Ovary (tissue), 9 donors: Measurements from ENCODE around the gene CNRIP1. TPM values are rescaled to one million over a fixed set of nuclear protein-coding genes. Genes with fewer than 3 reads are reported as not detected.

ENCODE experiments used
- DNase-seq, 5 donors: peaks; one replicate each; pipeline ENCODE4 v3.0.0-alpha.2; 2019 to 2020
- H3K27ac ChIP-seq, 2 donors: fragments of 200-600 bp; one replicate each; pipeline versions ENCODE4 v1.5.1 to v1.8.0; 2019 to 2022
- H3K27me3 ChIP-seq: fragments of 200-600 bp; one replicate; pipeline ENCODE4 v1.8.0; 2022
- H3K36me3 ChIP-seq: fragments of 200-600 bp; sonication (generic); one replicate; pipeline ENCODE4 v1.5.1; 2019
- H3K4me1 ChIP-seq: one replicate; pipeline ENCODE4 v1.8.1; 2013; ENCODE audit warnings: mild to moderate bottlenecking, moderate library complexity; ENCODE audit not compliant: insufficient read depth
- H3K4me3 ChIP-seq: fragments of 200-600 bp; sonication (generic); one replicate; pipeline ENCODE4 v1.5.1; 2017
- H3K9me3 ChIP-seq, 2 donors: fragments of 200-600 bp in 1 of 2; sonication (generic) in 1 of 2; one replicate each; pipeline versions ENCODE4 v1.5.1 to v1.8.1; 2013 to 2019; ENCODE audit warnings: mild to moderate bottlenecking in 1 of 2, moderate library complexity in 1 of 2
- CTCF ChIP-seq, 3 donors: fragments of 450-650 bp in 2 of 3; fragments of 200-600 bp in 1 of 3; IDR thresholded peaks; one replicate each; pipeline versions ENCODE4 v1.5.1 to v1.8.0; 2016 to 2022; ENCODE audit warnings: antibody characterized with exemption in 3 of 3, mild to moderate bottlenecking in 1 of 3
- EP300 ChIP-seq: sonication (generic); formaldehyde crosslinking; IDR thresholded peaks from one replicate; pipeline ENCODE4 v1.6.1; 2017; ENCODE audit warnings: antibody characterized with exemption
- POLR2A ChIP-seq: fragments of 450-650 bp; IDR thresholded peaks from one replicate; pipeline ENCODE4 v1.6.1; 2017; ENCODE audit warnings: antibody characterized with exemption, mild to moderate bottlenecking, moderate library complexity
- WGBS, 3 donors: extraction: QIAGEN DNeasy Blood & Tissue Kit in 1 of 3; methylation state at CpG; one replicate each; pipeline versions ENCODE4 v1.1.5 to v1.1.7; 2013 to 2017; 5-methylcytosine and 5-hydroxymethylcytosine counted together
- intact Hi-C, 4 donors: fragments of 100-400 bp; cut with DNase I; formaldehyde crosslinking; loops; one replicate each; pipeline versions ENCODE4 v1.11.0 to v1.15.1; 2022 to 2023
- polyA plus RNA-seq, 2 donors: library from polyadenylated mRNA; stranded (reverse); fragments of 200-250 nt in 1 of 2; fragments of 350-450 nt in 1 of 2; fragmentation: Illumina TruSeq in 1 of 2; extraction: RNeasy Lipid Tissue Mini Kit (QIAGEN cat#74804) in 1 of 2; gene quantifications; one replicate each; pipeline ENCODE4 v1.2.3, GENCODE V29; 2013 to 2014
- total RNA-seq, 7 donors: library from RNA; depleted of rRNA in 2 of 7; stranded (reverse); fragments of >200 nt in 2 of 7; fragmentation: NEBNext Ultra II Directional in 3 of 7; extraction: Animal tissue kit (Norgen Biotek cat#: 25700) in 3 of 7; gene quantifications; one replicate each; pipeline versions ENCODE4 v1.1.0 to v1.2.4, GENCODE V29; 2016 to 2023
- donor health status: DM: no; HTN: no; CAD: no; lungs with moderate emphysema.
- donor health status: DM: no; HTN: no; CAD: no.
- donor health status: Bipolar disorder and iron deficiency.
- donor health status: DM: yes; HTN: yes; CAD: no.
- donor health status: DM: no; HTN: no; CAD: no.
- donor health status: DM: yes; HTN: yes; CAD: no.

Gene CNRIP1
- total and polyA plus RNA-seq, 9 donors = 29.8 to 95.5 (median 50.2) TPM

- intact Hi-C loops = no loop called here
- TF ChIP-seq EP300 (no peak), CTCF (IDR thresholded peaks at IDR 0.05) (no peak), POLR2A (no peak)
These were observed 21.2 kb upstream of the CNRIP1 start for GRCh38 chr2:68341062-68341329.

GRCh38 chr2:68340226-68341061 lies 20.7 kb upstream of the CNRIP1 start:
- no peak for DNase-seq
- no peaks in the 10 kb centered on the region for H3K4me1 ChIP-seq
- intact Hi-C loops = no loop called here
- no peaks in the 10 kb centered on the region for H3K36me3 ChIP-seq
- TF ChIP-seq EP300 (no peak), POLR2A (no peak), CTCF (IDR thresholded peaks at IDR 0.05) (no peak)
- WGBS, 3 donors = 51 to 56% (median 56%) methylated on average over 5 of the region's 5 CpGs
- H3K4me3 ChIP-seq = no peak overlapping the region
- H3K27ac ChIP-seq = no peak overlapping the region
- no peaks in the 10 kb centered on the region for H3K27me3 ChIP-seq
- H3K9me3 ChIP-seq = no peaks in the 10 kb centered on the region

More at GRCh38 chr2:68341062-68341329, 21.2 kb upstream of the CNRIP1 start:
- 88 to 92% (median 89%) methylated on average over 3 of the region's 3 CpGs for WGBS, 3 donors
- H3K9me3 ChIP-seq = no peaks in the 10 kb centered on the region
- H3K4me1 ChIP-seq = no peaks in the 10 kb centered on the region
- H3K4me3 ChIP-seq = no peak overlapping the region
- H3K27me3 ChIP-seq = no peaks in the 10 kb centered on the region
- no peaks in the 10 kb centered on the region for H3K36me3 ChIP-seq
- no peak for DNase-seq
- no peak overlapping the region for H3K27ac ChIP-seq

- no peak for TF ChIP-seq CTCF (IDR thresholded peaks at IDR 0.05)
- TF ChIP-seq EP300 = no peak
- no peak for TF ChIP-seq POLR2A
- intact Hi-C loops = no loop called here
- no peak for DNase-seq
- no peak overlapping the region for H3K4me3 ChIP-seq
- no peaks in the 10 kb centered on the region for H3K36me3 ChIP-seq
- no peaks in the 10 kb centered on the region for H3K4me1 ChIP-seq
- H3K27me3 ChIP-seq = no peaks in the 10 kb centered on the region
- no peak overlapping the region for H3K27ac ChIP-seq
- H3K9me3 ChIP-seq = no peaks in the 10 kb centered on the region
- 66 to 83% (median 72%) methylated on average over 1 of the region's 1 CpG for WGBS, 3 donors
These were observed 16.4 kb upstream of the CNRIP1 start for GRCh38 chr2:68336192-68336591.

GRCh38 chr2:68333931-68334330 lies 14.2 kb upstream of the CNRIP1 start:
- H3K4me1 ChIP-seq = no peaks in the 10 kb centered on the region
- H3K27me3 ChIP-seq = no peaks in the 10 kb centered on the region
- WGBS, 3 donors = 14 to 38% (median 33%) methylated on average over 3 of the region's 3 CpGs
- no peak overlapping the region for H3K4me3 ChIP-seq
- no peak overlapping the region for H3K27ac ChIP-seq
- no peak for DNase-seq
- no peaks in the 10 kb centered on the region for H3K9me3 ChIP-seq
- intact Hi-C loops = no loop called here
- TF ChIP-seq POLR2A (no peak), EP300 (no peak), CTCF (IDR thresholded peaks at IDR 0.05) (no peak)
- H3K36me3 ChIP-seq = no peaks in the 10 kb centered on the region
